ENCODE results near the gene YOD1.

GRCh38 chr1:207059881-207060280 is 8.9 kb upstream of the YOD1 start:
- no peak for TF ChIP-seq GATA3 (IDR thresholded peaks at IDR 0.05; ENCODE audit: low read depth, low read length)
- TF ChIP-seq GATA2 (IDR thresholded peaks at IDR 0.05; ENCODE audit: low read depth, low read length) = no peak

Data from SH-SY5Y (cell line).